Vagina (tissue), 2 donors: ENCODE measurements around the gene TAS2R43.
"Not testable (repeated sequence)": the region's sequence is repeated elsewhere in the genome, so short reads cannot be mapped to it uniquely, and the experiment has no call there.

Experiments used
- CTCF ChIP-seq, 3 experiments: fragments of 450-650 bp in 2 of 3; fragments of 200-600 bp in 1 of 3; sonication (generic) in 1 of 3; IDR thresholded peaks; one replicate each; pipeline ENCODE4 v1.5.1; 2017 to 2019; ENCODE audit warnings: antibody characterized with exemption in 3 of 3, mild to moderate bottlenecking in 2 of 3, moderate library complexity in 2 of 3
- POLR2A ChIP-seq, 2 donors: fragments of 450-650 bp; IDR thresholded peaks; one replicate each; pipeline ENCODE4 v1.6.1; 2017; ENCODE audit warnings: antibody characterized with exemption in 2 of 2, mild to moderate bottlenecking in 2 of 2, moderate library complexity in 2 of 2

DNA sequence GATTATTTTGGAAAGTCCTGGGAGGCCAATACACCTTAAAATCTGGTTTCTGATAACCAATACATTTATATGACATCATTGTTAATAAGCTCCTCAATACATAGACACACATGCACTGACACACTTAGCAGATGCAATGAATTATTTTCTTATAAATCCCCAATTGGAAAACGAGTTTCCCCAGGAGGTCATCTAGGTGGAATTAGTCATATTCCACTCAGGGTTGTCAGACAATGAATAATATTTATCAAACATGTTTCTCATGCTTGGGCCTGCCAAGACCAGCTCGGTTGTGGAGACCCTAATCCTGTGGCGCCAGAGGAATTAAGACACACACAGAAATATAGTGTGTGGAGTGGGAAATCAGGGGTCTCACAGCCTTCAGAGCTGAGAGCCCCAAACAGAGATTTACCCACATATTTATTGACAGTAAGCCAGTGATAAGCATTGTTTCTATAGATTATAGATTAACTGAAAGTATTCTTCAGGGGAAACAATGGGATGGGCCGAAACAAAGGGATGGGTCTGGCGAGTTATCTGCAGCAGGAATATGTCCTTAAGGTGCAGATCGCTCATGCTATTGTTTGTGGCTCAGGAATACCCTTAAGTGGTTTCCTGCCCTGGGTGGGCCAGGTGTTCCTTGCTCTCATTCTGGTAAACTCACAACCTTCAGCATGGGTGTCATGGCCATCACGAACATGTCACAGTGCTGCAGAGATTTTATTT lies 42.1 kb downstream of the TAS2R43 start:
- TF ChIP-seq CTCF, POLR2A (IDR thresholded peaks at IDR 0.05): not testable (repeated sequence)
